Endothelial cell of umbilical vein (primary cell): ENCODE measurements around the gene AKT2.

Source experiments
- CTCF ChIP-seq, 2 donors: IDR thresholded peaks; 1 replicate in 1 of 2; 2 replicates in 1 of 2; pipeline ENCODE4 v1.5.1; 2011; ENCODE audit warnings: low read length in 2 of 2, mild to moderate bottlenecking in 2 of 2, moderate library complexity in 2 of 2, control low read depth in 1 of 2, inconsistent platforms in 1 of 2, low read depth in 1 of 2; ENCODE audit not compliant: insufficient read depth in 1 of 2; ENCODE audit errors: extremely low read depth in 1 of 2
- EZH2 ChIP-seq: IDR thresholded peaks from 2 replicates; pipeline ENCODE4 v1.6.1; 2012; ENCODE audit warnings: borderline replicate concordance, low read depth, mild to moderate bottlenecking, moderate library complexity, low read length, inconsistent platforms; ENCODE audit not compliant: severe bottlenecking
- FOS ChIP-seq: IDR thresholded peaks from 2 replicates; pipeline ENCODE4 v1.6.1; 2011; ENCODE audit warnings: mild to moderate bottlenecking, low read length, moderate library complexity, borderline replicate concordance; ENCODE audit not compliant: insufficient read depth
- JUN ChIP-seq: IDR thresholded peaks from 2 replicates; pipeline ENCODE4 v1.6.1; 2011; ENCODE audit warnings: borderline replicate concordance, low read depth; ENCODE audit not compliant: insufficient read length, insufficient read depth
- MYC ChIP-seq: IDR thresholded peaks from one replicate; pipeline ENCODE4 v1.6.1; 2011; ENCODE audit warnings: mild to moderate bottlenecking, low read depth, low read length
- POLR2A ChIP-seq: IDR thresholded peaks from 2 replicates; pipeline ENCODE4 v1.6.1; 2012; ENCODE audit warnings: low read depth, mild to moderate bottlenecking, control low read depth, low read length
- POLR2AphosphoS5 ChIP-seq: IDR thresholded peaks from 2 replicates; pipeline ENCODE4 v1.6.1; 2012; ENCODE audit warnings: low read depth, mild to moderate bottlenecking, control low read depth, low read length, moderate library complexity; ENCODE audit not compliant: insufficient read depth
- TF ChIP-seq, protein P1 (sequence below): IDR thresholded peaks from 2 replicates; pipeline ENCODE4 v1.6.1; 2011; ENCODE audit not compliant: insufficient read depth, insufficient read length

- TF ChIP-seq, protein P1, sequence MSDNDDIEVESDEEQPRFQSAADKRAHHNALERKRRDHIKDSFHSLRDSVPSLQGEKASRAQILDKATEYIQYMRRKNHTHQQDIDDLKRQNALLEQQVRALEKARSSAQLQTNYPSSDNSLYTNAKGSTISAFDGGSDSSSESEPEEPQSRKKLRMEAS: no peak
- TF ChIP-seq CTCF (IDR thresholded peaks at IDR 0.05; ENCODE audit: extremely low read depth in 1 of 2, insufficient read depth in 1 of 2, low read depth in 1 of 2, low read length in 2 of 2) (no peak), EZH2 (no peak), POLR2AphosphoS5 (peak; percentile 37), POLR2A (no peak), MYC (no peak), JUN (no peak), FOS (no peak)
Measured at GRCh38 chr19:40284501-40285352, at the start of gene AKT2.
